GM19238 (cell line): ENCODE results near the gene IL2RG.

ENCODE experiments used
- DNase-seq: peaks from one replicate; pipeline ENCODE4 v3.0.0; 2011; ENCODE audit warnings: low spot score; ENCODE audit not compliant: insufficient read length

IL2RG gene

DNA sequence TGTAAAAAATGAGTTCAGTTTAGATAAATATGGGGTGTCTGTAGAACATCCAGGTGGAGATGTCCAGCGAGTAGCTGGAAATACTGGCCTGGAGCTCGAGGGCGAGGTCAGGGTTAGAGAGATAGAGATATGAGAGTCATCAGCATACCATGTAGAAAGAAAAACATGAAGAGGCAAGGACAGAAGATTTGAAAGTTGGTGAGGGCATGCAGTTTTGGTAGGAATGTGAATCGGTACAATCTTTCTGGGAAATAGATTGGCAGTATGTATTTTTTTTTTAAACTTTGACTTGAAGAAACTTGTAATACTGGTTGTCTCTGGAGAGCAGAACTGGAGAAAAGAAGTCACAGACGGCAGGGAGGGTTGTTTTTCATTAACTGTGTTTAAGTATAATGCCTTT is 40.8 kb downstream of the IL2RG start:
- DNase-seq: no peak

GRCh38 chrX:71068044-71068918 is 43.1 kb downstream of the IL2RG start, which contains the start of gene SNX12:
Gene SNX12, minus strand, starts transcription at chrX:71068334. Its CDS starts 28 bp downstream, at chrX:71068306.
- peak; percentile 72 for DNase-seq

DNA sequence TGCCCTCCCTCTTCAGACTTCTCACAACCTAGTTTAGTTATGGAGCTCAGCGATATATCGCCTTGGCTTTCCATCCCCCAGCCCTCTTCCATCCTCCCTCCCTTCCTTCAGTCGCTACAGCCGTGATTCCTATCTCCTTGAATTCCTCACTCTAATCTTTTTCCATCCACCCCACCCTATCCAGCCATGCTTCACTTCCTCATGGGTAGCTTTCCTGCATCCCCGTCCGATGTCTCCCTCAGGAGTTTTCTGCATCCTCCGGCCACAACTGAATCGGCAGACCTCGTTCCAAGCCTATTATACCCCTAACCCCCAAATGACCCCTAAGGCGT is 43.7 kb downstream of the IL2RG start:
- no peak for DNase-seq

- DNase-seq: no peak
These were observed 44.3 kb downstream of the IL2RG start for GRCh38 chrX:71067089-71067488.

GRCh38 chrX:71060127-71060526 is 51.2 kb downstream of the IL2RG start:
- DNase-seq: no peak

DNA sequence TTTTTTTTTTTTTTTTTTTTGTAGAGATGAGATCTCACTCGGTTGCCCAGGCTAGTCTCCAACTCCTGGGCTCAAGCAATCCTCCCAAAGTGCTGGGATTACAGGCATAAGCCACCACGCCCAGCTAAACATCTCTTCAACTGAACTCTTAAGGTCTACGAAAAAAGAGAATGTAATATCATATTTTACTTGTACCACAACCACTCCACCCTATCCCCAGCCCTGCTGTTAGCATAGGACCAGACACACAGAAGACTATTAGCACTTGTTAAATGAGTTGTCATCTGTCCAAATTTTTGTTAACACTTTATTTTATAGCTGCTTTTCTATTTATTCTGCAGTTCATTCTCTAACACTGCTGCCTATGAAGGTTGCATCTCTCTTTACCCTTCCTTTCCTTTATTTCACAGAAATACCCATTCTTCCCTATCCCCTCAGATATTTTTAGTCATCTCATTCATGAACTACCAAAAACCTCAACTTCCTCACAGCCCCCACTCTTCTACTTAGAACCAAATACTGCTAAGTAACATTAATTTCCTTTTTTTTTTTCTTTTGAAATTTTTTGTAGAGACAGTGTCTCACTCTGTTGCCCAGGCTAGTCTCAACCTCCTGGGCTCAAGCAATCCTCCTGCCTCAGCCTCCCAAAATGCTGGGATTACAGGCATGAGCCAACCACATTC is 53.4 kb downstream of the IL2RG start:
- DNase-seq: no peak
